ENCODE data around the gene ROBO3.

The ROBO3 gene

GRCh38 chr11:124865181-124865901 lies at the start of gene ROBO3:
Gene ROBO3 (plus strand): TSS chr11:124865432. CDS start chr11:124865578, 146 bp downstream.
- no peak for DNase-seq (ENCODE audit: low spot score)

- DNase-seq (ENCODE audit: low spot score) = no peak
Observed at GRCh38 chr11:124817036-124817435, 48.2 kb upstream of the ROBO3 start.

GRCh38 chr11:124821995-124822730 lies 43.1 kb upstream of the ROBO3 start:
- DNase-seq (ENCODE audit: low spot score) = no peak

GRCh38 chr11:124823512-124824376 lies 41.5 kb upstream of the ROBO3 start:
- no peak for DNase-seq (ENCODE audit: low spot score)

GRCh38 chr11:124825876-124826275 lies 39.4 kb upstream of the ROBO3 start:
- no peak for DNase-seq (ENCODE audit: low spot score)

- no peak for DNase-seq (ENCODE audit: low spot score)
Observed at GRCh38 chr11:124829986-124830385, 35.2 kb upstream of the ROBO3 start.

- no peak for DNase-seq (ENCODE audit: low spot score)
Observed at GRCh38 chr11:124830749-124831148, 34.5 kb upstream of the ROBO3 start.

GRCh38 chr11:124831897-124832296 lies 33.3 kb upstream of the ROBO3 start:
- no peak for DNase-seq (ENCODE audit: low spot score)

- no peak for DNase-seq (ENCODE audit: low spot score)
Observed at GRCh38 chr11:124832571-124832970, 32.7 kb upstream of the ROBO3 start.

GRCh38 chr11:124834526-124835180 lies 30.6 kb upstream of the ROBO3 start:
- no peak for DNase-seq (ENCODE audit: low spot score)

- no peak for DNase-seq (ENCODE audit: low spot score)
Observed at GRCh38 chr11:124835918-124836317, 29.3 kb upstream of the ROBO3 start.

- DNase-seq (ENCODE audit: low spot score) = peak; percentile 14
Observed at GRCh38 chr11:124837491-124837856, 27.8 kb upstream of the ROBO3 start.

GRCh38 chr11:124838805-124839127 lies 26.5 kb upstream of the ROBO3 start:
- DNase-seq (ENCODE audit: low spot score) = no peak

GRCh38 chr11:124839128-124839971 lies 25.9 kb upstream of the ROBO3 start:
- no peak for DNase-seq (ENCODE audit: low spot score)

GRCh38 chr11:124839972-124840621 lies 25.1 kb upstream of the ROBO3 start:
- DNase-seq (ENCODE audit: low spot score) = no peak

GRCh38 chr11:124840666-124841065 lies 24.6 kb upstream of the ROBO3 start:
- no peak for DNase-seq (ENCODE audit: low spot score)

GRCh38 chr11:124841201-124841600 lies 24.0 kb upstream of the ROBO3 start:
- DNase-seq (ENCODE audit: low spot score) = no peak

GRCh38 chr11:124841840-124842239 lies 23.4 kb upstream of the ROBO3 start:
- no peak for DNase-seq (ENCODE audit: low spot score)

GRCh38 chr11:124842305-124842704 lies 22.9 kb upstream of the ROBO3 start:
- DNase-seq (ENCODE audit: low spot score) = no peak

GRCh38 chr11:124843616-124843910 lies 21.7 kb upstream of the ROBO3 start:
- no peak for DNase-seq (ENCODE audit: low spot score)

GRCh38 chr11:124844664-124845079 lies 20.6 kb upstream of the ROBO3 start:
- no peak for DNase-seq (ENCODE audit: low spot score)
